ENCODE data around the gene OR6Y1. TPM values are rescaled to one million over a fixed set of nuclear protein-coding genes. Genes with fewer than 3 reads are reported as not detected.

OR6Y1 gene
- total and polyA plus RNA-seq, 12 donors: not detected

DNA sequence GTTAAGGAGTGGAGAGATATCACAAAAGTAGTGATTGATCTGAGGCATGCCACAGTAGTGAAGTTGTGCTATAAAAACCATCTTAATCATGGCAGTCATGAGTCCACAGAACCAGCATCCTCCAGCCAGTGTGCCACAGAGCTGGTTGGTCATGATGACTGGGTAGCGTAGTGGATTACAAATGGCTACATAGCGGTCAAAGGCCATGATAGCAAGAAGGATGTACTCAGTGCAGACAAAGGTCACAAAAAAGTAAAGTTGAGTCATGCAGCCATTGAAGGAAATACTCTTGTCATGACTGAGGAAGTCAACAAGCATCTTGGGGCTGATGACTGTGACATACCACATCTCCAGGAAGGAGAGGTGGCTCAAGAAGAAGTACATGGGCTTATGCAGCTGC, 6.7 kb downstream of the OR6Y1 start:
- DNase-seq (no peak), ATAC-seq (no peak)
- H3K9me3 ChIP-seq: no peaks in the 10 kb centered on the region
- H3K4me1 ChIP-seq: no peaks in the 10 kb centered on the region
- intact Hi-C loops (cut with DNase I): no loop called here
- H3K4me3 ChIP-seq: no peak overlapping the region
- TF ChIP-seq, protein P1, sequence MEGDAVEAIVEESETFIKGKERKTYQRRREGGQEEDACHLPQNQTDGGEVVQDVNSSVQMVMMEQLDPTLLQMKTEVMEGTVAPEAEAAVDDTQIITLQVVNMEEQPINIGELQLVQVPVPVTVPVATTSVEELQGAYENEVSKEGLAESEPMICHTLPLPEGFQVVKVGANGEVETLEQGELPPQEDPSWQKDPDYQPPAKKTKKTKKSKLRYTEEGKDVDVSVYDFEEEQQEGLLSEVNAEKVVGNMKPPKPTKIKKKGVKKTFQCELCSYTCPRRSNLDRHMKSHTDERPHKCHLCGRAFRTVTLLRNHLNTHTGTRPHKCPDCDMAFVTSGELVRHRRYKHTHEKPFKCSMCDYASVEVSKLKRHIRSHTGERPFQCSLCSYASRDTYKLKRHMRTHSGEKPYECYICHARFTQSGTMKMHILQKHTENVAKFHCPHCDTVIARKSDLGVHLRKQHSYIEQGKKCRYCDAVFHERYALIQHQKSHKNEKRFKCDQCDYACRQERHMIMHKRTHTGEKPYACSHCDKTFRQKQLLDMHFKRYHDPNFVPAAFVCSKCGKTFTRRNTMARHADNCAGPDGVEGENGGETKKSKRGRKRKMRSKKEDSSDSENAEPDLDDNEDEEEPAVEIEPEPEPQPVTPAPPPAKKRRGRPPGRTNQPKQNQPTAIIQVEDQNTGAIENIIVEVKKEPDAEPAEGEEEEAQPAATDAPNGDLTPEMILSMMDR (IDR thresholded peaks at IDR 0.05): no peak
- H3K27ac ChIP-seq: no peak overlapping the region
- 96 to 98% methylated on average over 2 of the region's 2 CpGs for WGBS, 2 donors
- H3K36me3 ChIP-seq: no peaks in the 10 kb centered on the region
- H3K27me3 ChIP-seq: no peaks in the 10 kb centered on the region

DNA sequence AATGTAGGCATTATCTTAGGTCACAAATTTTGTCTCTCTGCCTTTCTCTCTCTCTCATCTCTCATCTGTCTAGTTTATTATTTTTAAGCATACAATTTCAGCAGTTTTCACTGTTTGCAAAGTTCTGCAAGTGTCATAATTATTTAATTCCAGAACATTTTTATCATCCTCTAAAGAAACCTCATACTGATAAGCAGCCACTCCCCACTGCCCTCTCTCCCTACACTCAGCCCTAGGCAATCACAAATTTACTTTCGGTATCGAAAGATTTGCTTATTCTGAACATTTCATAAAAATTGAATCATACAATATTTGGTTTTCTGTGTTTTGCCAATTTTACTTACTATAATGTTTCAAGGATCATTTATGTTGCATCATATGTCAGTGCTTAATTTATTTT, 16.6 kb downstream of the OR6Y1 start:
- H3K4me3 ChIP-seq: no peak overlapping the region
- 83 to 90% methylated on average over 2 of the region's 2 CpGs for WGBS, 2 donors
- no peaks in the 10 kb centered on the region for H3K4me1 ChIP-seq
- TF ChIP-seq, protein P1 (IDR thresholded peaks at IDR 0.05): no peak
- no peaks in the 10 kb centered on the region for H3K9me3 ChIP-seq
- no peak for ATAC-seq
- H3K36me3 ChIP-seq: no peaks in the 10 kb centered on the region
- H3K27ac ChIP-seq: no peak overlapping the region
- intact Hi-C loops (cut with DNase I): no loop called here
- no peak for DNase-seq
- H3K27me3 ChIP-seq: no peaks in the 10 kb centered on the region

DNA sequence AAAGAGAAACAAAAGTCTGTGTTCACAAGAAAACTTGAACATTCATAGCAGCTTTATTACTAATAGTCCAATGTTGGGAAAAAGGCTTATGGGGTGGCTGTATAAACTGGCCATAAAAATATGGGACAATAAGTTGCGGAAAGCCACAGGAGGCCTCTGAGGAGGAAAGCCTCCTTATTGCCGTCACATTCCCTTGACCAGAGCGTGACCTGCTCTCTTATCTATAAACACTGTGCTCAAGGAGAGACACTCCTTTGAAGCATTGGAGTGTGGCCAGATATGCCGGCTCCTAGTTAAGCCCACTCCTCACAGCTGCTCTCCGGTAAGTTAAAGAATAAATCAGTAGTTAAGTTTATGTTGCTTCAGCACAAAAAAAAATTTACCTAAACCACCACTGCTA, 19.7 kb downstream of the OR6Y1 start:
- Histone ChIP-seq H3K27me3 (no peaks in the 10 kb centered on the region), H3K4me3 (no peak overlapping the region), H3K9me3 (no peaks in the 10 kb centered on the region), H3K36me3 (no peaks in the 10 kb centered on the region), H3K4me1 (no peaks in the 10 kb centered on the region), H3K27ac (no peak overlapping the region)
- 30 to 35% methylated on average over 5 of the region's 5 CpGs for WGBS, 2 donors
- DNase-seq (no peak), ATAC-seq (no peak)
- intact Hi-C loops (cut with DNase I): no loop called here
- TF ChIP-seq, protein P1 (IDR thresholded peaks at IDR 0.05): no peak

DNA sequence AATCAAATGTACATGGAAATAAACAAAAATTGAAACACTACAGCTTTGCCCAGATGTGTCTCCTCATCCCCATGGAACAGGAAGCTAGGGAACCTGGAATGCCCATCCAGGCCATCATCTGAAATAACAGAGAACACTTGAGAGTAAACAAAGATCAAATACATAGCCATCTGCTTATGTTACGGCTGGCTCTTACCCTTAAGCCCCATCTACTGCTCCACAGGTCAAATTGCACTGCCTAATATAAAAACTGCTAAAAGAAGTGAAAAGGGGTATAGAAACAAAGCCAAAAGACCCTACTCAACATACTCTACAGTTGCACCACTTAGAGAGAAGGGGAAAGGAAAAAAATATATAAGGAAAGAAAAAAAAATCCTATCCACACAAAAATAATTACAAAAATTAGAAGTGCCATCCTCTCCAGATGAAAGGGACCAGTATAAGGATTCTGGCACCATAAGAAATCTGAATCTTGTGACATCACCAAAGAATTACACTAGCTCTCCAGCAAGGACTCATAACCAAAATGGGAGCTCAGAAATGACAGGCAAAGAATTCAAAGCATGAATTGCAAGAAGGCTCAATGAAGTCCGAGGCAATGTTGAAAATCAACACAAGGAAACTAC, 26.9 kb downstream of the OR6Y1 start:
- WGBS, 2 donors: 0 to 37% methylated on average over 2 of the region's 2 CpGs
- Histone ChIP-seq H3K9me3 (peaks cover 0 to 12% (median 0%) of the 10 kb centered on the region in 11 donors), H3K4me3 (no peak overlapping the region), H3K36me3 (no peaks in the 10 kb centered on the region), H3K27me3 (no peaks in the 10 kb centered on the region), H3K4me1 (no peaks in the 10 kb centered on the region), H3K27ac (no peak overlapping the region)
- TF ChIP-seq, protein P1 (IDR thresholded peaks at IDR 0.05): peak in 7 of 9 donors; percentile 6 to 66 (median 46)
- intact Hi-C loops (cut with DNase I): loop anchor here in 3 of 10 donors (5.0 to 10.0 kb wide), 5 partner anchors 320 to 563 kb away; no protein-coding TSS in a partner anchor
- ATAC-seq (peak in 1 of 8 donors; percentile 16), DNase-seq (no peak)
